ENCODE measurements around the gene ANKRD36C.
"Not testable (repeated sequence)": the region's sequence is repeated elsewhere in the genome, so short reads cannot be mapped to it uniquely, and the experiment has no call there.

Gene ANKRD36C

DNA sequence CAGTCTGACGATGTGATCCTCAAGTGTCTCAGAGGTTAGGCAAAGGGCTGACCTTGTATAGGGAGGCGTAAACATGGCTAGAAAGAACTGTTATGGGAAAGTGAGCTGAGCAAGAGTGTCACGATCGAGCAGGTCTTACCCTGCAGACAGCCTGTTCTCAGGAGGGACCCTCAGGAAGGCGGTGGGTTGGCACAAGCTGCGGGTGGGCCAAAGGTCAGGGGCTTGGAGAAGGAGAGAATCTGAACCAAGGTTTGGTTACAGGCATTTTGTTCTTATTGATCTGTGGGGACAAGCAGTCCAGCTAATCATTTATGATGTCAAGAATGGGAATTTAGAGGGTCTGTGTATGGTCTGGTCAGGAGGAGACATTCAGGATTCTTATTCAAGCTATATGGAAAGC, 16.4 kb upstream of the ANKRD36C start:
- DNase-seq (ENCODE audit: low read depth in 2 of 2), result not testable (repeated sequence)

DNA sequence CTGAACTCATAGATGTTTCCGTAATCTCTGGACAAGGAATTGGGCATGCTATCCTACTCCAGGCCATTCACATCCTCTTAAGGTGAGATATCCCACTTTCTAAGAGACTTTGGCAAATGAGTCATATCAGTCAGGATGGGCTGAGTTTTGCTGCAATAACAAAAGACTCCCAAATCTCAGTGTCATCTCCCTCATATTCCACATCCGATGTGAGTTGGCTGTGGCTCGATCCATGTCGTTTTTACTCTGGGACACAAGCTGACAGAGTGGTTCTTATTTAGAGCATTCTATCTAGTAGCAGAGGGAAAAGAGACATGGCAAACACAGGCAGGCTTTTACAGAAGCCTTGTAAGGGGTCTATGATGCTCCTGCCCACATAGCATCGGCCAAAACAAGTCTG, 14.6 kb upstream of the ANKRD36C start:
- DNase-seq (ENCODE audit: low read depth in 2 of 2), result not testable (repeated sequence)

DNA sequence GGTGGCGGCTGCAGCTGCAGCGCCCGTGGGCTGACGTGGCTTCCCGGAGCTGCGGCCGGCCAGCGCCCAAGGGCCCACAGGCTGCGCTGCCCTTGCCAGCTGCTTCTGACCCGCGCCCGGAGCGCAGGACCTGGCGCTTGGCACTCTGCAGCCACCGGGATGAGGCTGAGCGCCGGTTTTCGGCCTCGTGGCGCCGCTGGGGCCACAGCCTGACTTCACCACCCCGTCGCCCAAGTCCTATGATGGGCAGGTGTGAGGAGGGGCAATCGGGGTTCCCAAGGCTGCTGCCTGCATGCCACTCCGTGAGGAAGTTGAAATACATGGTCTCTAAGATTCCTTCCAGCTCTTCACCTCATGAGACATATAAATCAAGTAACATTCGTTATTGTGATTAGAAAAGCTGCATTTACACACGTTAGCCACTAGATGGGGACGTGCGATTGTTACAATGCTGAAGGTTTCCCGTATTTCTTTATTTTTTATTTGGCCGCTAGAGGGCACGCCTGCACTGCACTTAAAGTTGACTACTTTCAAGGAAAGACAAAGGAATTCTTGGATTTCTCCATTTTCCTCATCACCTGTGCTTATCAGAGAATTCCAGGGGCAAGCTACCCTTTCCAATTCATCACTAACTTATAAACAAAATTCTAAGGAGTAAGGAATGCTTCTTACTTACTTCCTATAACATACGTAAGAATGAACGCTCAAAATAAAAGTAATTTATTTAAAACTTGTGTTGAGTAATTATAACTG, 1.1 kb upstream of the ANKRD36C start:
- peak in 1 of 2 donors; percentile 6 for DNase-seq (ENCODE audit: low read depth in 2 of 2)

DNA sequence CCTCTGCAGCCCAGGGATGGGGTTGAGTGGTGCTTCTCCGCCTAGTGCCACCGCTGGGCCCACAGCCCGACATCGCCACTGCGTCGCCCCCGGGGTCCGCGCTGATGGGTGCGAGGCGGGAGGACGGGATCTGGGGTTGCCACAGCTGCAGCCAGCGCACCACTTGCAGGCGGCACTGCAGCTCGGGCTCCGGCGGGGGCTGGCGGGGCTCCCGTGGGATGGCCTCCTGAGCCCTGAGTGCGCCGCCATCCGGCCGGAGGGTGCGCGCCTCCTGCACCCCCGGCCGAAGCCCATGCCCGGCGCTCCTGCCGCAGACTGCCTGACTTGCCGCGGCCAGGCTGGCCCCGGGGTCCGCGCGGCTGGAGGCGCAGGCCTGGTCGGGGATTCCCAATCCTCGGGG, 478 bp upstream of the ANKRD36C start:
- not testable (repeated sequence) for DNase-seq (ENCODE audit: low read depth in 2 of 2)

DNA sequence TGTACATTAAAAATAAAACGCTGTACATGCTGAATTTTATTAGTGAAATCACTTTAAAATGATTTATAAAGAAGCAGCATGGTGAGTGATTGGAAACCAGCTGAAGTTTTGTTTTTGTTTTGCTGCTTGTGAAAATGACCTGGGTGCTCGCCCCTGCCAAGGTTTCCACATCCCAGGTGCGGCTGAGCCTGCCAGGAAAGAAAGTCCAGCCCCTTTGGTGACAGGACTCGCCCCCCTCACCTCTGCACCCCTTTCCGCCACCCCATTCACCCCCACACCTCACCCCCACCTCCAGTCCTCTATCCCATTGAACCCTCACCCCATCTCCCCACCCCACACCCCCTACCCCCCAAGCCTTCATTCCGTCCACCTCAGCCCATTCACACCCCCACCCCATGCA, 740 bp downstream of the ANKRD36C start:
- DNase-seq (ENCODE audit: low read depth in 2 of 2), result not testable (repeated sequence)

DNA sequence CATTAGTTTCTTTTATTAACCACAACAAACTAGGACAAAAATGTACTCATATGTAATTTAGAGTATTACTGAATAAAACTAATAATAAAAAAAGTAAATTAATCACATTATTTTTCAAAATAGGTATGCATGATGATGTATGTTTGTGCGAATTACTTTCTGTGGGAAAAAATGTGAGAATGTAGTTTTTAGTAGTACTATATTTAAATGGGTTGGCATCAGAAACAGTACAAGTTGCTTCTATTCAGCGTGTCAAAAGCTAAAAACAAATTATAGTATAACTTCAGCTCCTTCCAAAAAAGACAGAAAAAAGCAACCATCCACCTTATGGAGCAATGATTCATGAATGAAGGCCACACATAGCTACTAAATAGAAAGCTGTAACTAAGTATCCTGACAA, 40.0 kb downstream of the ANKRD36C start:
- DNase-seq (ENCODE audit: low read depth in 2 of 2), result not testable (repeated sequence)

DNA sequence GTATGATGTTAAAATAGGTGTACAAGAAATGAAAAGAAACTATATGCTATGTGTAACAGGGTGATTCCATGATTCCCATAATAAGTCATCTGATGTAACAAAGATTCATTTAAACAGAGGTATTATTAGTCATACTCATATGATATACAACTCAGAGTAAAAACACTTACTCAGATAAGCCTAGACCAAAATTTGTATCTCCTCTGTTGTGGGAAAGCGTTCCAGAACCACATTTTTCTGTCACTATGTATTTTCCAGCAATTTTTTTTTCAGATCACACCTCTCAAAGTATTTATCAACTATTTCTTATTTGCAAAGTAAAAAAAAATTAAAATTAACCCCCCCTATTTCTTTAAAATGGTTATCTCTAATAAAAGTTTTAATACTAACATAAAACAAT, 43.6 kb downstream of the ANKRD36C start:
- not testable (repeated sequence) for DNase-seq (ENCODE audit: low read depth in 2 of 2)

DNA sequence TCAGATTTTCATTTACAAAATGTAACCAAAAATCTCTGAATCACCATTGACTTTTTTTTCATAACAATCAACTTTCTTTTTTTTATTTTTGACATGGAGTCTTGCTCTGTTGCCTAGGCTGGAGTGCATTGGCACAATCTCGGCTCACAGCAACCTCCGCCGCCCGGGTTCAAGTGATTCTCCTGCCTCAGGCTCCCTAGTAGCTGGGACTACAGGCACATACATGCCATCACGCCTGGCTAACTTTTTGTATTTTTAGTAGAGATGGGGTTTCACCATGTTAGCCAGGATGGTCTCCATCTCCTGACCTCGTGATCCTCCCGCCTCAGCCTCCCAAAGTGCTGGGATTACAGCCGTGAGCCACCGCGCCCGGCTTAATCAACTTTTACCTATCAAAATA, 51.7 kb downstream of the ANKRD36C start:
- not testable (repeated sequence) for DNase-seq (ENCODE audit: low read depth in 2 of 2)

DNA sequence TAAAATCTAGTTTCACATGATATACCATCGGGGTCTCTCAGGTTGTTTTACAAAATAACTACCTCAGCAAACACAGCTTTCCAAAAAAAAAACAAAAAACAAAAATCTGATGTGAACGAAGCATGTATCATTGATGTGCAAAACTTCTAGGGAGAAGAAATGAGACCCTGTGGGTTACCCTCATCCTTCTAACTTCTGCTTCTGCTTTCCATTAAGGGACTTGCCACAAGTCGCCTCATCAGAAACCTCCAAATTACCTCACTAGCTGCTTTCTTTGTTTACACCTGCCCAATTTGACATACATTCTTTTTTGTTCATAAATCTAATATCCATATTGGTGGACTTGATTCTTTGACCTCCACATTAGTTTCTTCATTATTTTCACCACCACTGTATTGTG, 60.9 kb downstream of the ANKRD36C start:
- not testable (repeated sequence) for DNase-seq (ENCODE audit: low read depth in 2 of 2)

DNA sequence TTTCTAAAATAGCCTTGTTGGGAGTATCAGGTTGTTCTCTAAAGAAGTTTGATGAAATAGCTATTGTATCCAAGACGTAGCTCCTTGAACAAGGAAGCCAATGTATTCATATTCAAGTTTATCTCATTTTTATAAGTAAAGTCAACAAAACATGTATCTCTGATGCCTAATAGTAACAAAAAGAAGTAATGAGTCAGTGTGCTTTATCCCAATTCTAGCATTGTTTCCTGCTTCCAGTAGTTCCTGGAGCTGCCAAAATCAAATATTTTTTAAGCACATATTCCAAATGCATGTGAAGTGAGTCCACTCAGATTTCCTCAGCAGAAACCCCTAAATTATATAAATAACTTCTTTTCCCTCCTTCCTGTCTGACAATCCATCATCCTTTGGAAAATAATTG, 74.6 kb downstream of the ANKRD36C start:
- DNase-seq (ENCODE audit: low read depth in 2 of 2), result not testable (repeated sequence)

DNA sequence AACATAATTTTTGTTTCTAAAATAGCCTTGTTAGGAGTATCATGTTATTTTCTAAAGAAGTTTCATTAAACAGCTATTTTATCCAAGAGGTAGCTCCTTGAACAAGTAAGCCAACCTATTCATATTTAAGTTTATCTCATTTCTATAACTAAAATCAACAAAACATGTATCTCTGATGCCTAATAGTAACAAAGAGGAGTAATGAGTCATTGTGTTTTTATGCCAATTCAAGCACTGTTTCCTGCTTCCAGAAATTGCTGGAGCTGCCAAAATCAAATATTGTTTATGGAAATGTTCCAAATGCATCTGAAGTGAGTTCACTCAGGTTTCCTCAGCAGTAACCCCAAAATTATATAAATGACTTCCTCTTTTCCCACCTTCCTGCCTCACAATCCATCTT, 76.5 kb downstream of the ANKRD36C start:
- DNase-seq (ENCODE audit: low read depth in 2 of 2), result not testable (repeated sequence)

DNA sequence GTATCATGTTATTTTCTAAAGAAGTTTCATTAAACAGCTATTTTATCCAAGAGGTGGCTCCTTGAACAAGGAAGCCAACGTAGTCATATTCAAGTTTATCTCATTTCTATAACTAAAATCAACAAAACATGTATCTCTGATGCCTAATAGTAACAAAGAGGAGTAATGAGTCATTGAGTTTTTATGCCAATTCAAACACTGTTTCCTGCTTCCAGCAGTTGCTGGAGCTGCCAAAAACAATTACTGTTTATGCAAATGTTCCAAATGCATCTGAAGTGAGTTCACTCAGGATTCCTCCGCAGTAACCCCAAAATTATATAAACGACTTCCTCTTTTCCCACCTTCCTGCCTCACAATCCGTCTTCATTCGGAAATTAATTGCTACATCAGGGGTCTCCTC, 80.2 kb downstream of the ANKRD36C start:
- not testable (repeated sequence) for DNase-seq (ENCODE audit: low read depth in 2 of 2)

DNA sequence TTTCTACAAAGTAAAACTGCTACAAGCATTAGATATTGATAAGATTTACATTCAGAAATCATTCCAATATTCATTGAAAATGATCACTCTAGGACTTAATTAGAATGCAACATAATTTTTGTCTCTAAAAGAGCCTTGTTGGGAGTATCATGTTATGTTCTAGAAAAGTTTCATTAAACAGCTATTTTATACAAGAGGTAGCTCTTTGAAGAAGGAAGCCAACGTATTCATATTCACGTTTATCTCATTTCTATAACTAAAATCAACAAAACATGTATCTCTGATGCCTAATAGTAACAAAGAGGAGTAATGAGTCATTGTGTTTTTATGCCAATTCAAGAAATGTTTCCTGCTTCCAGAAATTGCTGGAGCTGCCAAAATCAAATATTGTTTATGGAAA, 97.2 kb downstream of the ANKRD36C start:
- not testable (repeated sequence) for DNase-seq (ENCODE audit: low read depth in 2 of 2)

DNA sequence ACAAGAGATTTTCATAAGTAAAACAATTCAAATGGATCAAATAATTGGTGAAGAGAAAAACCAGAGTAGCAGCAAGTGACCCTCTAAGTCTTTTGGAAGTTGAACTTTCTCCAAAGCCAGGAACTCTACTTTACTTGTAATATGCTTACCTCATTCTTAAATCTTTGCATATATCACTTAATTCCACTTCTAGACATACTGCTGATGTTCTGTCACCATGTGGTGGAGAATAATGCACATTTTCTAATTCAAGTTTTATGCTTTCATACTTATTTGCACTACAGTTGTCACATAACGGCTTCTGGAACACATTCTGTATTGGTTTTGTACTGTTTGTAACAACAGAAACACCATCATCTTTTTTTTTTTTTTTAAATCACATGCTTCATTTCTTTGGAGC, 123.7 kb downstream of the ANKRD36C start:
- DNase-seq (ENCODE audit: low read depth in 2 of 2), result not testable (repeated sequence)

DNA sequence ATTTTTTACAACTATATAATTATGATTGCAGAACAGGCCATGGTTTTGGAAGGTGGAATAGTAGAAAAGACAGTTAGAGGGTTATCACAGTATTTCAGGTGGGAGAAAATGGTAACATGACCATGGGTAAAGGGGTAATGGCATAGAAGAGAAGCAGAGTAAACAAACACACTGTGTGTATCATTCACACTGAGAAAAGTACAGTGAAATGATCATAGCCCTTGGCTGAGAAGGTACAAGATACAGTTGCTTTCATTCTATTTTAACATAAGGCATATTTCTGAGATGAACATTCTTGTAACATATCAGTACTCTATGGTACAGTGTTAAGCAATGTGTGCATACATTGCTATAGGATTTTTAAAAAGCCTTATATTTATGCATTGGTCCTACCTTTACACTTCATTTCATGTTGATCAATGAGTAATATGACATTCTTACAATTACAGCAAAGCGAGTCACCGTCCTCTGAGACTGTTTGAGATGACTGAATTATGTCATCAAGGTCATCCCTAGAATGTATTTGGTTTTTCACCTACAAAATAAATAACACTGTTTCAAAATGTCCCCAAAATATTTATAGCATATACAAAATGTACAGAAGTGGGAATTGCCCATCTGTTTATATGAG, 124.5 kb downstream of the ANKRD36C start:
- DNase-seq (ENCODE audit: low read depth in 2 of 2), result not testable (repeated sequence)

DNA sequence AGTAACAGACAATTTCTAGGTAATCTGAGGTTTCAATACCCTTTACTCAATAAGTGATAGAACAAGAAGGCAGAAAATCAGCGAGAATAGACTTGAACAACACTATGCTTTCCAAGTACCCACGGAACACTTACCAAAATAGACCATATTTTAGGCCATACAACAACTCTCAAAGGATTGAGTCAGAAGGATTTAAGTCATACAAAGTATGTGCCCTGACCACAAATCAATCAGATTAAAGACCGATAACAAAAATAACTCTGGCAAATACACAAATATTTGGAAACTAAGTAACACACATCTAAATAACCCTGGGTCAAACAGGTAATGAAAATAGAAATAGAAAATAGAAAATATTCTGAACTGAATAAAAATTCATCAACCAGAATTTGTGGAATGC, 129.5 kb downstream of the ANKRD36C start:
- not testable (repeated sequence) for DNase-seq (ENCODE audit: low read depth in 2 of 2)

DNA sequence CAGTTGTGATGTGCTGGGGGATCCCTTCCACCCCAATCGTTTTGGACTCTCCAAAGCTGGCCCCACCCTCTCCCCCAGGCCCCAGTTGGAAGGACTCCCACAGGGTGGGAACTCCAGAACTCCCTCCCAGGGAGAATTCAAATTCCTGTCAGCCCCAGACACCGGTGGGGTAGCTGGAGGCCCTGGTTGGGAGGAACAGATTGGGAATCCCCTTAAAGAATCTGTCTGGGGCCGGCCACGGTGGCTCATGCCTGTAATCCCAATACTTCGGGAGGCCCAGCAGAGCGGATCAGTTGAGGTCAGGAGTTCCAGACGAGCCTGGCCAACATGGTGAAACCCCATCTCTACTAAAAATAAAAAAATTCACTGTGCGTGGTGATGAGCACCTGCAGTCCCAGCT, 155.5 kb downstream of the ANKRD36C start:
- DNase-seq (ENCODE audit: low read depth in 2 of 2), result no peak

DNA sequence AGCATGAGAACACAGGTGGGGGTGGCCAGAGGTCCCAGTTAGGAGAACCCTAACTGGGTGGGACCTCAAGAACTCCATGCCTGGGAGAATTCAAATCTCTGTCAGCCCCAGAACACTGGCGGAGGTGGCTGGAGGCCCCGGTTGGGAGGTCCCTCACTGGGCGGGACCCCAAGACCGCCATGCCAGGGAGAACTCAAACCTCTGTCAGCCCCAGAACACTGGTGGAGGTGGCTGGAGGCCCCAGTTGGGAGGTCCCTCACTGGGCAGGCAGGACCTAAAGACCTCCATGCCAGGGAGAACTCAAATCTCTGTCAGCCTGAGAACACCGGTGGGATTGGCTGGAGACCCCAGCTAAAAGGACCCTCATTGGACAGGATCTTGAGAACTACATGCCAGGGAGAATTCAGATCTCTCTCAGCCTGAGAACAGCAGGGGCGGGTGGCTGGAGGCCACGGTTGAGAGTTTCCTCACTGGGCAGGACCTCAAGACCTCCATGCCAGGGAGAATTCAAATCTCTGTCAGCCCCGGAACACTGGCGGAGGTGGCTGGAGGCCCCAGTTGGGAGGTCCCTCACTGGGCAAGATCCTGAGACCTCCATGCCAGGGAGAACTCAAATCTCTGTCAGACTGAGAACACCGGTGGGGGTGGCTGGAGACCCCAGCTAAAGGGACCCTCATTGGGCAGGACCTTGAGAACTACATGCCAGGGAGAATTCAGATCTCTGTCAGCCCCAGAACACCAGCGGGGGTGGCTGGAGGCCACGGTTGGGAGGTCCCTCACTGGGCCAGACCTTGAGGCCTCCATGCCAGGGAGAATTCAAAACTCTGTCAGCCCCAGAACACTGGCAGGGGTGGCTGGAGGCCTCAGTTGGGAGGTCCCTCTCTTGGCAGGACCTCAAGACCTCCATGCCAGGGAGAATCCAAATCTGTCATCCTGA, 157.3 kb downstream of the ANKRD36C start:
- DNase-seq (ENCODE audit: low read depth in 2 of 2), result not testable (repeated sequence)

DNA sequence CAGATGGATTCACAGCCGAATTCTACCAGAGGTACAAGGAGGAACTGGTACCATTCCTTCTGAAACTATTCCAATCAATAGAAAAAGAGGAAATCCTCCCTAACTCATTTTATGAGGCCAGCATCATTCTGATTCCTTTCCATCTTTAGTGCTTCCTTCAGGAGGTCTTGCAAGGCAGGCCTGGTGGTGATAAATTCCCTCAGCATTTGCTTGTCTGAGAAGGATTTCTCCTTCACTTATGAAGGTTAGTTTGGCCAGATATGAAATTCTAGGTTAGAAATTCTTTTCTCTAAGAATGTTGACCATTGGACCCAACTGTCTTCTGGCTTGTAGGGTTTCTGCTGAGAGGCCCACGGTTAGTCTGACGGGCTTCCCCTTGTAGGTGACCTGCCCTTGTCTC, 167.4 kb downstream of the ANKRD36C start:
- not testable (repeated sequence) for DNase-seq (ENCODE audit: low read depth in 2 of 2)

DNA sequence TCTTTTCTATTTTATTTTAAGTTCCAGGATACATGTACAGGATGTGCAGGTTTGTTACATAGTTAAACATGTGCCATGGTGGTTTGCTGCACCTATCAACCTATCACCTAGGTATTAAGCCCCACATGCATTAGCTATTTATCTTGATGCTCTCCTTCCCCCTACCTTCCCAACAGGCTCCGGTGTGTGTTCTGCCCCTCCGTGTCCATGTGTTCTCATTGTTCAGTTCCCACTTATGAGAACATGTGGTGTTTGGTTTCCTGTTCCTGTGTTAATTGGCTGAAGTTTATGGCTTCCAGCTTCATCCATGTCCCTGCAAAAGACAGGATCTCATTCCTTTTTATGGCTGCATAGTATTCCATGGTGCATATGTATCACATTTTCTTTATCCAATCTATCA, 174.1 kb downstream of the ANKRD36C start:
- DNase-seq (ENCODE audit: low read depth in 2 of 2), result not testable (repeated sequence)

DNA sequence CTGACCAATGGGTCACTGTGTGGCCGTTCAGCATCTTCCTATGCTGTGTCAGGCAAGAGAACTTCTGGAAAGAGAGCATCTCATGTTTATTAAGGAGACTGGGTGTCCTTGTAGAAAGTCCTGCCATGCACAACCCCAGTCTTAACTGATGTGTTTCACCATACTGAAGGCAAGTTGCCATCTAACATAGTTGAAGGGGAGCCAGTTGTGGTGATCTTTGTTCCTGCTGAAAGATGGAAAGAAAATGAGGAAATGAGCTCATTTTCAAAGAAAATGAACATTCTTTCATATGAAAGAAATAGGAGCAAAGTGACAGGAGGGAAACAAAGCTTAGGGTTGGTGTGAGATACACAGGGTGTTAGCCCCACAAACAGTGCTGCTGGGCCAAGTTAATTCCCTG, 178.3 kb downstream of the ANKRD36C start:
- DNase-seq (ENCODE audit: low read depth in 2 of 2), result not testable (repeated sequence)

DNA sequence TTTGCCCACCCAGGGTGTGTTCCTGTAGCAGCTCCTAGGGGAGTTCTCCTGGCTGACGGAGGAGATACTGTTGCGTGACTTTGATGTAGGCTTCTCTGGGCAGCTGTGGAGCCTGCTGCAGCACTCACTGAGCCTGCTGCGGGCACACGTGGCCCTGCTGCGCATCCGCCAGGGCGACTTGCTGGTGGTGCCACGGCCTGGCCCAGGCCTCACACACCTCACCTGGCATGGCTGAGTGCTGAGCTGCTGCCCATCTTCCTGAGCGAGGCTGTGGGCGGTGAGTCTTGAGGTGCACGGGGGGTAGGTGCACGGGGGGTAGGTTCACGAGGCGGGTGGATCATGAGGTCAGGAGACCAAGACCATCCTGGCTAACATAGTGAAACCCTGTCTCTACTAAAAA, 191.7 kb downstream of the ANKRD36C start:
- DNase-seq (ENCODE audit: low read depth in 2 of 2), result no peak

Measured in stimulated activated CD8-positive, alpha-beta memory T cell treated with anti-CD3 and anti-CD28 coated beads, Interleukin-7, amount 100 ng/mL, for 1 hour (primary cell).